Upper lobe of left lung (tissue), 4 donors: ENCODE data around the gene INKA2.

ENCODE experiments used
- CTCF ChIP-seq, 6 experiments: fragments of 450-650 bp in 4 of 6; fragments of 200-600 bp in 2 of 6; sonication (generic) in 2 of 6; IDR thresholded peaks; one replicate each; pipeline ENCODE4 v1.5.1; 2016 to 2019; ENCODE audit warnings: antibody characterized with exemption in 6 of 6
- EP300 ChIP-seq, 4 donors: sonication (generic); formaldehyde crosslinking; IDR thresholded peaks; one replicate each; pipeline ENCODE4 v1.5.1; 2017; ENCODE audit warnings: antibody characterized with exemption in 4 of 4, control low read depth in 2 of 4
- POLR2A ChIP-seq, 4 donors: fragments of 450-650 bp; IDR thresholded peaks; one replicate each; pipeline ENCODE4 v1.5.1; 2016 to 2017; ENCODE audit warnings: antibody characterized with exemption in 4 of 4, mild to moderate bottlenecking in 2 of 4
- POLR2AphosphoS5 ChIP-seq, 2 donors: sonication (generic); formaldehyde crosslinking; IDR thresholded peaks; one replicate each; pipeline ENCODE4 v1.5.1; 2017; ENCODE audit warnings: antibody characterized with exemption in 2 of 2

- TF ChIP-seq CTCF (IDR thresholded peaks at IDR 0.05) (no peak), POLR2AphosphoS5 (IDR thresholded peaks at IDR 0.05) (no peak), POLR2A (IDR thresholded peaks at IDR 0.05) (no peak), EP300 (IDR thresholded peaks at IDR 0.05) (no peak)
Observed at GRCh38 chr1:111702504-111703050, 36.6 kb downstream of the INKA2 start.
